GM21447 (cell line): ENCODE results near the gene GJA10.

ENCODE experiments used
- ATAC-seq: cut with Tn5 transposase; IDR thresholded peaks from one replicate; pipeline ENCODE4 v1.9.1; 2021; ENCODE audit not compliant: unreplicated experiment

Gene GJA10

GRCh38 chr6:89942601-89943000 is 48.3 kb downstream of the GJA10 start:
- no peak for ATAC-seq

GRCh38 chr6:89944181-89944755 is 50.0 kb downstream of the GJA10 start:
- ATAC-seq: no peak

- ATAC-seq: no peak
Observed at GRCh38 chr6:89944826-89945407, 50.6 kb downstream of the GJA10 start.
